AG20443 (cell line): ENCODE measurements around the gene COPS9.

Source experiments
- DNase-seq: peaks from one replicate; pipeline ENCODE4 v3.0.0; 2012; ENCODE audit warnings: low spot score, mixed read lengths

The COPS9 gene

GRCh38 chr2:240166191-240166590 is 30.1 kb upstream of the COPS9 start:
- no peak for DNase-seq

- no peak for DNase-seq
These were observed 29.6 kb upstream of the COPS9 start for GRCh38 chr2:240165661-240166060.

- DNase-seq = no peak
These were observed 28.9 kb upstream of the COPS9 start for GRCh38 chr2:240165034-240165433.

- DNase-seq = no peak
These were observed 28.5 kb upstream of the COPS9 start for GRCh38 chr2:240164586-240164985.

- no peak for DNase-seq
These were observed 27.9 kb upstream of the COPS9 start for GRCh38 chr2:240163844-240164574.

GRCh38 chr2:240162939-240163714 is 27.0 kb upstream of the COPS9 start:
- DNase-seq = no peak

GRCh38 chr2:240162531-240162930 is 26.4 kb upstream of the COPS9 start:
- no peak for DNase-seq

GRCh38 chr2:240162032-240162431 is 25.9 kb upstream of the COPS9 start:
- DNase-seq = no peak

- DNase-seq = no peak
These were observed 25.1 kb upstream of the COPS9 start for GRCh38 chr2:240161087-240161750.

- no peak for DNase-seq
These were observed 24.4 kb upstream of the COPS9 start for GRCh38 chr2:240160291-240161086.

GRCh38 chr2:240159251-240159839 is 23.2 kb upstream of the COPS9 start:
- DNase-seq = no peak

- DNase-seq = no peak
These were observed 21.0 kb upstream of the COPS9 start for GRCh38 chr2:240157147-240157470.

GRCh38 chr2:240156435-240157146 is 20.5 kb upstream of the COPS9 start:
- DNase-seq = no peak

- DNase-seq = no peak
These were observed 19.8 kb upstream of the COPS9 start for GRCh38 chr2:240155745-240156390.

GRCh38 chr2:240155048-240155744 is 19.1 kb upstream of the COPS9 start:
- DNase-seq = no peak

GRCh38 chr2:240154606-240155005 is 18.5 kb upstream of the COPS9 start:
- DNase-seq = no peak

- no peak for DNase-seq
These were observed 17.3 kb upstream of the COPS9 start for GRCh38 chr2:240153418-240153817.

GRCh38 chr2:240151477-240152031 is 15.4 kb upstream of the COPS9 start:
- DNase-seq = no peak

- peak; percentile 87 for DNase-seq
These were observed 14.1 kb upstream of the COPS9 start for GRCh38 chr2:240149943-240150784.
